Heart right ventricle (tissue), 16 donors: Measurements from ENCODE around the gene KRTCAP3. TPM values are rescaled to one million over a fixed set of nuclear protein-coding genes. Genes with fewer than 3 reads are reported as not detected.

ENCODE experiments used
- ATAC-seq, 8 donors: fragments of 200-7000 bp; cut with Tn5 transposase; one replicate each; pipeline ENCODE4 v1.9.1; 2020; ENCODE audit warnings: mild to moderate bottlenecking in 8 of 8, moderate library complexity in 8 of 8, moderate number of reproducible peaks in 1 of 8
- DNase-seq, 2 donors: peaks; one replicate each; pipeline ENCODE4 v3.0.0-alpha.2; 2020
- H3K27ac ChIP-seq, 10 donors: fragments of 200-600 bp; sonication (generic) in 2 of 10; one replicate each; pipeline versions ENCODE4 v1.5.0 to v1.8.0; 2020 to 2022; ENCODE audit warnings: mild to moderate bottlenecking in 3 of 10
- H3K27me3 ChIP-seq, 7 donors: fragments of 200-600 bp; one replicate each; pipeline ENCODE4 v1.8.0; 2021 to 2022; ENCODE audit warnings: mild to moderate bottlenecking in 2 of 7
- H3K36me3 ChIP-seq, 9 donors: fragments of 200-600 bp; sonication (generic) in 1 of 9; one replicate each; pipeline versions ENCODE4 v1.5.0 to v1.8.0; 2020 to 2022; ENCODE audit warnings: mild to moderate bottlenecking in 2 of 9
- H3K4me1 ChIP-seq, 9 donors: fragments of 200-600 bp; sonication (generic) in 1 of 9; one replicate each; pipeline versions ENCODE4 v1.5.0 to v1.8.0; 2020 to 2022; ENCODE audit warnings: mild to moderate bottlenecking in 4 of 9
- H3K4me3 ChIP-seq, 10 donors: fragments of 200-600 bp; sonication (generic) in 2 of 10; one replicate each; pipeline versions ENCODE4 v1.5.0 to v1.8.0; 2020 to 2022; ENCODE audit warnings: mild to moderate bottlenecking in 7 of 10, moderate library complexity in 2 of 10
- H3K9me3 ChIP-seq, 11 donors: fragments of 200-600 bp in 10 of 11; sonication (generic) in 2 of 11; one replicate each; pipeline versions ENCODE4 v1.5.0 to v1.8.0; 2013 to 2022; ENCODE audit warnings: mild to moderate bottlenecking in 2 of 11, control low read depth in 1 of 11, moderate library complexity in 1 of 11
- WGBS, 2 donors: extraction: QIAGEN DNeasy Blood & Tissue Kit; methylation state at CpG; one replicate each; pipeline ENCODE4 v1.1.7; 2013; ENCODE audit warnings: inconsistent platforms in 1 of 2; 5-methylcytosine and 5-hydroxymethylcytosine counted together
- intact Hi-C, 10 donors: fragments of 100-400 bp; cut with DNase I; formaldehyde crosslinking; loops; one replicate each; pipeline versions ENCODE4 v1.11.1 to v1.14.2; 2022
- polyA plus RNA-seq, 2 donors: library from polyadenylated mRNA; stranded (reverse); fragments of 200-250 nt; gene quantifications; one replicate each; pipeline ENCODE4 v1.2.3, GENCODE V29; 2013
- total RNA-seq, 10 donors: library from RNA; stranded (reverse); fragmentation: NEBNext Ultra II Directional in 3 of 10; extraction: Animal tissue kit (Norgen Biotek cat#: 25700) in 3 of 10; gene quantifications; one replicate each; pipeline versions ENCODE4 v1.2.1 to v1.2.4, GENCODE V29; 2021 to 2023
- TF ChIP-seq, protein P1 (sequence below), 9 donors: fragments of 200-600 bp; sonication (generic) in 2 of 9; IDR thresholded peaks; one replicate each; pipeline versions ENCODE4 v1.5.0 to v1.8.0; 2021 to 2022; ENCODE audit warnings: antibody characterized with exemption in 9 of 9, mild to moderate bottlenecking in 5 of 9, moderate library complexity in 1 of 9
- donor health status: Arrhythmogenic right ventricular cardiomyopathy.
- donor health status: ischemic (EF 13 %, LVEDD 7.1; RV severe dilation, severe dysfunction).
- donor health status: healthy with polysubstance abuse.
- donor health status: DM: no; HTN: yes; CAD: no.
- donor health status: DM: no; HTN: no; CAD: no.
- donor health status: ischemic (EF 25% LVEDD 6.9; RV normal size, moderate dysfunction).
- donor health status: ischemic (EF 25% LVEDD 5.7; RV mildly dilated, moderate dysfunction).
- donor health status: healthy.
- donor health status: DM: yes; HTN: yes; CAD: no.
- donor health status: Ischemic cardiomyopathy.
- donor health status: ischemic (EF 35%, LVEDD 5.7; RV mildly dilated, moderate dysfunction).
- donor health status: nonischemic (EF 11% LVEDD 7.7; RV severe dilation, severe dysfunction).
- donor health status: DM: yes; HTN: yes; CAD: no.
- donor health status: PGD.
- donor health status: ischemic (EF 29% LVEDD 5.4; RV normal size, mild dysfunction).
- donor health status: nonischemic (EF 23%, LVEDD 6.1; RV moderate dilation, normal function).

KRTCAP3 gene
- total and polyA plus RNA-seq, 12 donors = 0.23 to 0.85 (median 0.51) TPM; not detected in 4

- intact Hi-C loops = loop anchor here in 5 of 10 donors (5.0 to 10.0 kb wide), 4 partner anchors 62 to 135 kb away; partner anchors contain the start of genes CCDC121 (in 2 of the 5), GPN1 (in 2 of the 5), ZNF512 (in 2 of the 5) and NRBP1 (in 1 of the 5)
- 7 to 8% methylated on average over 43 of the region's 43 CpGs for WGBS, 2 donors
- H3K4me1 ChIP-seq = peaks cover 4 to 38% (median 15%) of the 10 kb centered on the region in 9 donors
- peaks cover 0 to 11% (median 0%) of the 10 kb centered on the region in 7 donors for H3K27me3 ChIP-seq
- peak; percentile 96 to 100 (median 99) for ATAC-seq
- peak within 1 kb of the TSS in 9 of 10 donors; percentile 53 to 79 (median 63) for H3K27ac ChIP-seq
- TF ChIP-seq, protein P1, sequence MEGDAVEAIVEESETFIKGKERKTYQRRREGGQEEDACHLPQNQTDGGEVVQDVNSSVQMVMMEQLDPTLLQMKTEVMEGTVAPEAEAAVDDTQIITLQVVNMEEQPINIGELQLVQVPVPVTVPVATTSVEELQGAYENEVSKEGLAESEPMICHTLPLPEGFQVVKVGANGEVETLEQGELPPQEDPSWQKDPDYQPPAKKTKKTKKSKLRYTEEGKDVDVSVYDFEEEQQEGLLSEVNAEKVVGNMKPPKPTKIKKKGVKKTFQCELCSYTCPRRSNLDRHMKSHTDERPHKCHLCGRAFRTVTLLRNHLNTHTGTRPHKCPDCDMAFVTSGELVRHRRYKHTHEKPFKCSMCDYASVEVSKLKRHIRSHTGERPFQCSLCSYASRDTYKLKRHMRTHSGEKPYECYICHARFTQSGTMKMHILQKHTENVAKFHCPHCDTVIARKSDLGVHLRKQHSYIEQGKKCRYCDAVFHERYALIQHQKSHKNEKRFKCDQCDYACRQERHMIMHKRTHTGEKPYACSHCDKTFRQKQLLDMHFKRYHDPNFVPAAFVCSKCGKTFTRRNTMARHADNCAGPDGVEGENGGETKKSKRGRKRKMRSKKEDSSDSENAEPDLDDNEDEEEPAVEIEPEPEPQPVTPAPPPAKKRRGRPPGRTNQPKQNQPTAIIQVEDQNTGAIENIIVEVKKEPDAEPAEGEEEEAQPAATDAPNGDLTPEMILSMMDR (IDR thresholded peaks at IDR 0.05) = no peak
- H3K9me3 ChIP-seq = no peaks in the 10 kb centered on the region
- H3K36me3 ChIP-seq = peaks cover 0 to 8% (median 7%) of the 10 kb centered on the region in 9 donors
- H3K4me3 ChIP-seq = peak within 1 kb of the TSS; percentile 22 to 96 (median 64)
- peak; percentile 97 to 99 for DNase-seq
Observed at GRCh38 chr2:27489498-27490397, 47.6 kb downstream of the KRTCAP3 start, which contains the start of gene IFT172. IFT172 (minus strand) TSS chr2:27489743; CDS start chr2:27489653, 90 bp downstream.

- Histone ChIP-seq H3K4me3 (no peak overlapping the region), H3K36me3 (no peaks in the 10 kb centered on the region), H3K9me3 (no peaks in the 10 kb centered on the region), H3K27me3 (peaks cover 0 to 39% (median 8%) of the 10 kb centered on the region in 7 donors), H3K4me1 (peaks cover 4 to 46% (median 19%) of the 10 kb centered on the region in 9 donors), H3K27ac (no peak overlapping the region)
- WGBS, 2 donors = 80 to 86% methylated on average over 4 of the region's 4 CpGs
- TF ChIP-seq, protein P1 (IDR thresholded peaks at IDR 0.05) = no peak
- ATAC-seq (no peak), DNase-seq (no peak)
- intact Hi-C loops = loop anchor here in 4 of 10 donors (5.0 to 10.0 kb wide), 3 partner anchors 90 to 132 kb away; partner anchors contain the start of genes CCDC121 (in 2 of the 4), GPN1 (in 2 of the 4) and ZNF512 (in 2 of the 4)
Observed at GRCh38 chr2:27492557-27492956, 50.4 kb downstream of the KRTCAP3 start.

DNA sequence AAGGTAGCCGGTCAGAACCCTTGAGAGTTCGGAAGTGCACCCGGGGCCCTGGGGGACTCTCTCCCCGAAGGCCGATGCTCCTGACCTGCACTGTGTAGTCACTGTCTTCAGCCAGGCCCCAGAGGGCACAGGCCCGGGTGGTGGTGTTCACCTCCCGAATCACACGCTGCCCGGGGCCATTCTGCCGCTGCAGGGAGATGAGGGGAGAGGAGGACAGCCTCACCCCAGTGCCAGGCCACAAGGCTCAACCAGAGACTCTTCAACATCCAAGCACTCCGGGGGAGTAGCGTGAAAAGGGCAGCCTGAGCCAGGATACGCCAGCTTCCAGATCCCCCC lies 51.7 kb downstream of the KRTCAP3 start:
- no peaks in the 10 kb centered on the region for H3K36me3 ChIP-seq

More for the DNA sequence above, 51.7 kb downstream of the KRTCAP3 start:
- peaks cover 2 to 36% (median 15%) of the 10 kb centered on the region in 9 donors for H3K4me1 ChIP-seq
- H3K27me3 ChIP-seq = peaks cover 0 to 52% (median 13%) of the 10 kb centered on the region in 7 donors
- intact Hi-C loops = loop anchor here in 4 of 10 donors (5.0 to 10.0 kb wide), 3 partner anchors 88 to 131 kb away; partner anchors contain the start of genes CCDC121 (in 2 of the 4), GPN1 (in 2 of the 4) and ZNF512 (in 2 of the 4)
- TF ChIP-seq, protein P1 (IDR thresholded peaks at IDR 0.05) = no peak
- H3K4me3 ChIP-seq = peak overlapping the region in 1 of 10 donors; percentile 57
- no peaks in the 10 kb centered on the region for H3K9me3 ChIP-seq
- no peak overlapping the region for H3K27ac ChIP-seq
- DNase-seq (peak in 1 of 2 donors; percentile 12), ATAC-seq (no peak)
- WGBS, 2 donors = 92 to 93% methylated on average over 13 of the region's 13 CpGs

Other genes with a start within 250 kb of the KRTCAP3 start
- gene ATRAID, start 230.3 kb upstream of the KRTCAP3 start, total RNA-seq = 100 to 1,000 TPM; 116 to 162 (median 129) TPM
- gene ATRAID, start 230.3 kb upstream of the KRTCAP3 start, polyA plus RNA-seq = 100 to 1,000 TPM; 140 to 144 TPM
- 10 to 100 TPM in 3 of 10 donors, 1 to 10 TPM in 7; 5.3 to 17.0 (median 8.8) TPM for gene SLC5A6, start 230.1 kb upstream of the KRTCAP3 start, total RNA-seq
- 10 to 100 TPM in 1 of 2 donors, 1 to 10 TPM in 1; 9.3 to 20.5 TPM for gene SLC5A6, start 230.1 kb upstream of the KRTCAP3 start, polyA plus RNA-seq
- gene CAD, start 225.0 kb upstream of the KRTCAP3 start, total RNA-seq = 10 to 100 TPM in 1 of 10 donors, 1 to 10 TPM in 9; 6.1 to 10.6 (median 7.2) TPM
- 1 to 10 TPM; 8.3 to 8.6 TPM for gene CAD, start 225.0 kb upstream of the KRTCAP3 start, polyA plus RNA-seq
- gene SLC30A3, start 179.3 kb upstream of the KRTCAP3 start, total RNA-seq = 10 to 100 TPM in 7 of 10 donors, 1 to 10 TPM in 3; 6.0 to 35.8 (median 10.6) TPM
- 1 to 10 TPM; 4.3 to 7.4 TPM for gene SLC30A3, start 179.3 kb upstream of the KRTCAP3 start, polyA plus RNA-seq
- gene DNAJC5G, start 166.9 kb upstream of the KRTCAP3 start, total RNA-seq = 1 to 10 TPM in 9 of 10 donors, under 1 TPM in 1; 0.94 to 6.0 (median 1.6) TPM
- 1 to 10 TPM in 1 of 2 donors, under 1 TPM in 1; 0.19 to 3.7 TPM for gene DNAJC5G, start 166.9 kb upstream of the KRTCAP3 start, polyA plus RNA-seq
- gene TRIM54, start 160.0 kb upstream of the KRTCAP3 start, total RNA-seq = 100 to 1,000 TPM; 204 to 303 (median 249) TPM
- 100 to 1,000 TPM; 131 to 568 TPM for gene TRIM54, start 160.0 kb upstream of the KRTCAP3 start, polyA plus RNA-seq
- gene UCN, start 133.9 kb upstream of the KRTCAP3 start, total RNA-seq = 1 to 10 TPM in 5 of 10 donors, under 1 TPM in 4, not detected in 1; 0.51 to 2.0 (median 1.1) TPM
- 1 to 10 TPM; 3.3 to 4.1 TPM for gene UCN, start 133.9 kb upstream of the KRTCAP3 start, polyA plus RNA-seq
- 10 to 100 TPM; 40.8 to 84.9 (median 66.6) TPM for gene MPV17, start 119.3 kb upstream of the KRTCAP3 start, total RNA-seq
- 100 to 1,000 TPM in 1 of 2 donors, 10 to 100 TPM in 1; 93.9 to 220 TPM for gene MPV17, start 119.3 kb upstream of the KRTCAP3 start, polyA plus RNA-seq
- gene GTF3C2, start 85.6 kb upstream of the KRTCAP3 start, total RNA-seq = 10 to 100 TPM; 21.8 to 30.3 (median 23.6) TPM
- gene GTF3C2, start 85.6 kb upstream of the KRTCAP3 start, polyA plus RNA-seq = 10 to 100 TPM; 17.6 to 29.8 TPM
- gene EIF2B4, start 72.0 kb upstream of the KRTCAP3 start, total RNA-seq = 10 to 100 TPM; 26.4 to 47.9 (median 34.7) TPM
- gene EIF2B4, start 72.0 kb upstream of the KRTCAP3 start, polyA plus RNA-seq = 10 to 100 TPM; 60.4 to 70.7 TPM
- 10 to 100 TPM; 54.5 to 82.5 (median 68.8) TPM for gene SNX17, start 71.8 kb upstream of the KRTCAP3 start, total RNA-seq
- 10 to 100 TPM; 32.4 to 79.8 TPM for gene SNX17, start 71.8 kb upstream of the KRTCAP3 start, polyA plus RNA-seq
- gene ZNF513, start 61.6 kb upstream of the KRTCAP3 start, total RNA-seq = 10 to 100 TPM in 1 of 10 donors, 1 to 10 TPM in 9; 4.5 to 11.5 (median 6.8) TPM
- gene ZNF513, start 61.6 kb upstream of the KRTCAP3 start, polyA plus RNA-seq = 10 to 100 TPM; 12.6 to 15.4 TPM
- gene PPM1G, start 32.8 kb upstream of the KRTCAP3 start, total RNA-seq = 10 to 100 TPM; 28.4 to 46.1 (median 33.0) TPM
- gene PPM1G, start 32.8 kb upstream of the KRTCAP3 start, polyA plus RNA-seq = 10 to 100 TPM; 34.7 to 72.6 TPM
- 10 to 100 TPM; 47.6 to 69.7 (median 59.2) TPM for gene NRBP1, start 13.8 kb upstream of the KRTCAP3 start, total RNA-seq
- 10 to 100 TPM; 25.5 to 97.4 TPM for gene NRBP1, start 13.8 kb upstream of the KRTCAP3 start, polyA plus RNA-seq
- 10 to 100 TPM; 12.7 to 30.6 (median 16.1) TPM for gene IFT172, start 47.4 kb downstream of the KRTCAP3 start, total RNA-seq
- 10 to 100 TPM; 11.1 to 65.7 TPM for gene IFT172, start 47.4 kb downstream of the KRTCAP3 start, polyA plus RNA-seq
- 10 to 100 TPM in 1 of 10 donors, 1 to 10 TPM in 7, under 1 TPM in 2; 0.58 to 11.7 (median 1.7) TPM for gene FNDC4, start 52.8 kb downstream of the KRTCAP3 start, total RNA-seq
- 10 to 100 TPM in 1 of 2 donors, 1 to 10 TPM in 1; 2.3 to 11.3 TPM for gene FNDC4, start 52.8 kb downstream of the KRTCAP3 start, polyA plus RNA-seq
- gene GCKR, start 54.5 kb downstream of the KRTCAP3 start, total RNA-seq = 1 to 10 TPM in 1 of 10 donors, under 1 TPM in 1, not detected in 8; 0.19 to 1.6 TPM
- gene GCKR, start 54.5 kb downstream of the KRTCAP3 start, polyA plus RNA-seq = under 1 TPM; 0.88 to 0.91 TPM
- gene ZNF512, start 140.7 kb downstream of the KRTCAP3 start, total RNA-seq = 10 to 100 TPM; 15.1 to 27.7 (median 20.3) TPM
- gene ZNF512, start 140.7 kb downstream of the KRTCAP3 start, polyA plus RNA-seq = 10 to 100 TPM; 10.2 to 10.5 TPM
- gene CCDC121, start 186.6 kb downstream of the KRTCAP3 start, total RNA-seq = 1 to 10 TPM; 4.1 to 7.6 (median 6.0) TPM
- gene CCDC121, start 186.6 kb downstream of the KRTCAP3 start, polyA plus RNA-seq = 1 to 10 TPM; 2.1 TPM
- gene GPN1, start 186.7 kb downstream of the KRTCAP3 start, total RNA-seq = 10 to 100 TPM; 17.1 to 23.8 (median 19.7) TPM
- 10 to 100 TPM in 1 of 2 donors, 1 to 10 TPM in 1; 6.5 to 25.6 TPM for gene GPN1, start 186.7 kb downstream of the KRTCAP3 start, polyA plus RNA-seq
- 10 to 100 TPM; 22.0 to 32.2 (median 26.0) TPM for gene SUPT7L, start 221.2 kb downstream of the KRTCAP3 start, total RNA-seq
- 10 to 100 TPM; 18.4 to 42.3 TPM for gene SUPT7L, start 221.2 kb downstream of the KRTCAP3 start, polyA plus RNA-seq
- 10 to 100 TPM; 19.1 to 28.7 (median 22.5) TPM for gene SLC4A1AP, start 221.5 kb downstream of the KRTCAP3 start, total RNA-seq
- 10 to 100 TPM; 11.0 to 20.8 TPM for gene SLC4A1AP, start 221.5 kb downstream of the KRTCAP3 start, polyA plus RNA-seq